GM19467 (cell line): Measurements from ENCODE around the gene TFE3.
A peak's percentile ranks its signal among the peaks of the same experiment; 100 is the strongest.
"Not testable (repeated sequence)": the region's sequence is repeated elsewhere in the genome, so short reads cannot be mapped to it uniquely, and the experiment has no call there.

Experiments
- ATAC-seq: cut with Tn5 transposase; IDR thresholded peaks from one replicate; pipeline ENCODE4 v1.9.1; 2021; ENCODE audit warnings: mild to moderate bottlenecking, moderate library complexity; ENCODE audit not compliant: unreplicated experiment

TFE3 gene

GRCh38 chrX:49002091-49002935 lies 40.8 kb downstream of the TFE3 start, which contains the start of gene GRIPAP1:
GRIPAP1 (minus strand) TSS chrX:49002264; CDS start chrX:49002229, 35 bp downstream.
- peak; percentile 69 for ATAC-seq

GRCh38 chrX:49001521-49002090 lies 41.6 kb downstream of the TFE3 start:
- ATAC-seq = peak; percentile 34

- no peak for ATAC-seq
These were observed 42.5 kb downstream of the TFE3 start for GRCh38 chrX:49000636-49001035.

- ATAC-seq = no peak
These were observed 44.1 kb downstream of the TFE3 start for GRCh38 chrX:48999030-48999429.

- no peak for ATAC-seq
These were observed 44.8 kb downstream of the TFE3 start for GRCh38 chrX:48998391-48998790.

GRCh38 chrX:48997865-48998264 lies 45.3 kb downstream of the TFE3 start:
- no peak for ATAC-seq

- no peak for ATAC-seq
These were observed 45.7 kb downstream of the TFE3 start for GRCh38 chrX:48997455-48997854.

GRCh38 chrX:48996969-48997368 lies 46.2 kb downstream of the TFE3 start:
- no peak for ATAC-seq

GRCh38 chrX:48992341-48992740 lies 50.8 kb downstream of the TFE3 start:
- no peak for ATAC-seq

GRCh38 chrX:48989483-48989882 lies 53.7 kb downstream of the TFE3 start:
- no peak for ATAC-seq

- ATAC-seq = no peak
These were observed 59.3 kb downstream of the TFE3 start for GRCh38 chrX:48983896-48984295.

GRCh38 chrX:48983081-48983480 lies 60.1 kb downstream of the TFE3 start:
- ATAC-seq = no peak

- ATAC-seq = no peak
These were observed 62.0 kb downstream of the TFE3 start for GRCh38 chrX:48981178-48981577.

- ATAC-seq = not testable (repeated sequence)
These were observed 62.8 kb downstream of the TFE3 start for GRCh38 chrX:48980341-48980740.
